ENCODE results near the gene DOCK4.
A peak's percentile ranks its signal among the peaks of the same experiment; 100 is the strongest.

DOCK4 gene

GRCh38 chr7:111883241-111883640, 323.0 kb downstream of the DOCK4 start:
- DNase-seq, result no peak

GRCh38 chr7:111878785-111879184, 327.4 kb downstream of the DOCK4 start:
- DNase-seq, result no peak

GRCh38 chr7:111877931-111878330, 328.3 kb downstream of the DOCK4 start:
- DNase-seq, result no peak

- DNase-seq, result peak; percentile 25
These were observed 332.1 kb downstream of the DOCK4 start for GRCh38 chr7:111873963-111874690.

GRCh38 chr7:111873326-111873646, 332.9 kb downstream of the DOCK4 start:
- no peak for DNase-seq

GRCh38 chr7:111872450-111873325, 333.5 kb downstream of the DOCK4 start:
- no peak for DNase-seq

- DNase-seq, result no peak
These were observed 334.9 kb downstream of the DOCK4 start for GRCh38 chr7:111871283-111871682.

GRCh38 chr7:111869280-111869679, 336.9 kb downstream of the DOCK4 start:
- DNase-seq, result no peak

GRCh38 chr7:111867348-111867931, 338.8 kb downstream of the DOCK4 start:
- peak; percentile 17 for DNase-seq

GRCh38 chr7:111866787-111867186, 339.4 kb downstream of the DOCK4 start:
- no peak for DNase-seq

- no peak for DNase-seq
These were observed 340.8 kb downstream of the DOCK4 start for GRCh38 chr7:111865430-111865829.

GRCh38 chr7:111864291-111864976, 341.8 kb downstream of the DOCK4 start:
- DNase-seq, result no peak

GRCh38 chr7:111863269-111863668, 342.9 kb downstream of the DOCK4 start:
- no peak for DNase-seq

GRCh38 chr7:111860248-111860647, 346.0 kb downstream of the DOCK4 start:
- DNase-seq, result no peak

- DNase-seq, result no peak
These were observed 347.9 kb downstream of the DOCK4 start for GRCh38 chr7:111858331-111858730.

GRCh38 chr7:111855842-111856227, 350.4 kb downstream of the DOCK4 start:
- peak; percentile 26 for DNase-seq

- peak; percentile 72 for DNase-seq
These were observed 350.9 kb downstream of the DOCK4 start for GRCh38 chr7:111855161-111855841.

- DNase-seq, result peak; percentile 31
These were observed 352.8 kb downstream of the DOCK4 start for GRCh38 chr7:111853201-111853990.

GRCh38 chr7:111852081-111852480, 354.1 kb downstream of the DOCK4 start:
- no peak for DNase-seq

- no peak for DNase-seq
These were observed 359.3 kb downstream of the DOCK4 start for GRCh38 chr7:111846898-111847297.

- no peak for DNase-seq
These were observed 360.3 kb downstream of the DOCK4 start for GRCh38 chr7:111845853-111846252.

Data from fibroblast of skin of scalp (primary cell).